ENCODE measurements around the gene QPCTL. TPM values are rescaled to one million over a fixed set of nuclear protein-coding genes. Genes with fewer than 3 reads are reported as not detected.

Gene QPCTL
- total and polyA plus RNA-seq, 2 experiments from 2014 or later = 10.3 to 11.0 TPM

DNA sequence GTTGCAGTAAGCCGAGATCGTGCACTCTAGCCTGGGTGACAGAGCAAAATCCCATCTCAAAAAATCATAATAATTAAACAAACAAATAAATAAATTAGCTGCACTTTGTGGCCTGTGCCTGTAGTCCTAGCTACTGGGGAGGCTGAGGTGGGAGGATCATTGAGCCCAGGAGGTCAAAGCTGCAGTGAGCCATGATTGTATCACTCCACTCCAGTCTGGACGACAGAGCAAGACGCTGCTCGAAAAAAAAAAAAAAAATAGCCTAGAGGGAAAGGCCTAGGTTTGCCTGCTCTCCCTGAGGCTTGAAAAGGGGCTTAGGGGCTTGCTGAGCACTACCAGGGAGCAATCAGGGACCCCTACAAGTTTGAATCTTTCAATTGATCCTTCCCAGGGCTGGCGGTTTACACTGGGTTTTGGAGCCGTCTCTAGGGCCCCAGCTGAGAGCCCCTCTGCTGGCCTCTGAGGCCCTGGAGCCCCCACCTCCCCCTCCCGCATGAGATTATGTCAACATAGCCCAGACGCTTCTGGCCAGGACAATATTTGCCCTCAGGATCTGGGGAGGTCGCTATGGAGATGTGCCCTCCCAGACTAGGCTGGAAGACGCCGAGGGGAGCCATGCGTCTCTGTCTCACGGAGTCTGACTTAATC lies 34.8 kb upstream of the QPCTL start:
- 21% methylated on average over 14 of the region's 14 CpGs for WGBS (ENCODE audit: low lambda C conversion rate, missing lambda C conversion rate)
- H3K4me1 ChIP-seq (ENCODE audit: insufficient read depth) = peaks cover 14% of the 10 kb centered on the region
- H4K20me1 ChIP-seq (ENCODE audit: insufficient read depth, poor library complexity, severe bottlenecking) = no peaks in the 10 kb centered on the region
- no peaks in the 10 kb centered on the region for H3K79me2 ChIP-seq
- H3K4me3 ChIP-seq = no peak overlapping the region
- H3K9me2 ChIP-seq (replicated peaks; ENCODE audit: insufficient read depth) = no peaks in the 10 kb centered on the region
- peak overlapping the region; percentile 50 for H3K4me2 ChIP-seq
- DNase-seq (ENCODE audit: low spot score) = peak; percentile 78
- H3K9me3 ChIP-seq (ENCODE audit: low read depth) = no peaks in the 10 kb centered on the region
- H3K27me3 ChIP-seq = no peaks in the 10 kb centered on the region
- TF ChIP-seq EZH2 (IDR thresholded peaks at IDR 0.05; ENCODE audit: borderline replicate concordance) (no peak), EZH2phosphoT487 (IDR thresholded peaks at IDR 0.05; ENCODE audit: low read depth, severe bottlenecking, unreplicated experiment) (no peak)
- TF ChIP-seq, protein P1, sequence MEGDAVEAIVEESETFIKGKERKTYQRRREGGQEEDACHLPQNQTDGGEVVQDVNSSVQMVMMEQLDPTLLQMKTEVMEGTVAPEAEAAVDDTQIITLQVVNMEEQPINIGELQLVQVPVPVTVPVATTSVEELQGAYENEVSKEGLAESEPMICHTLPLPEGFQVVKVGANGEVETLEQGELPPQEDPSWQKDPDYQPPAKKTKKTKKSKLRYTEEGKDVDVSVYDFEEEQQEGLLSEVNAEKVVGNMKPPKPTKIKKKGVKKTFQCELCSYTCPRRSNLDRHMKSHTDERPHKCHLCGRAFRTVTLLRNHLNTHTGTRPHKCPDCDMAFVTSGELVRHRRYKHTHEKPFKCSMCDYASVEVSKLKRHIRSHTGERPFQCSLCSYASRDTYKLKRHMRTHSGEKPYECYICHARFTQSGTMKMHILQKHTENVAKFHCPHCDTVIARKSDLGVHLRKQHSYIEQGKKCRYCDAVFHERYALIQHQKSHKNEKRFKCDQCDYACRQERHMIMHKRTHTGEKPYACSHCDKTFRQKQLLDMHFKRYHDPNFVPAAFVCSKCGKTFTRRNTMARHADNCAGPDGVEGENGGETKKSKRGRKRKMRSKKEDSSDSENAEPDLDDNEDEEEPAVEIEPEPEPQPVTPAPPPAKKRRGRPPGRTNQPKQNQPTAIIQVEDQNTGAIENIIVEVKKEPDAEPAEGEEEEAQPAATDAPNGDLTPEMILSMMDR (IDR thresholded peaks at IDR 0.05; ENCODE audit: poor library complexity) = no peak
- H2AFZ ChIP-seq = no peak overlapping the region
- H3K36me3 ChIP-seq (replicated peaks; ENCODE audit: insufficient read depth, low read depth) = no peaks in the 10 kb centered on the region
- H3K27ac ChIP-seq = peak overlapping the region; percentile 56

DNA sequence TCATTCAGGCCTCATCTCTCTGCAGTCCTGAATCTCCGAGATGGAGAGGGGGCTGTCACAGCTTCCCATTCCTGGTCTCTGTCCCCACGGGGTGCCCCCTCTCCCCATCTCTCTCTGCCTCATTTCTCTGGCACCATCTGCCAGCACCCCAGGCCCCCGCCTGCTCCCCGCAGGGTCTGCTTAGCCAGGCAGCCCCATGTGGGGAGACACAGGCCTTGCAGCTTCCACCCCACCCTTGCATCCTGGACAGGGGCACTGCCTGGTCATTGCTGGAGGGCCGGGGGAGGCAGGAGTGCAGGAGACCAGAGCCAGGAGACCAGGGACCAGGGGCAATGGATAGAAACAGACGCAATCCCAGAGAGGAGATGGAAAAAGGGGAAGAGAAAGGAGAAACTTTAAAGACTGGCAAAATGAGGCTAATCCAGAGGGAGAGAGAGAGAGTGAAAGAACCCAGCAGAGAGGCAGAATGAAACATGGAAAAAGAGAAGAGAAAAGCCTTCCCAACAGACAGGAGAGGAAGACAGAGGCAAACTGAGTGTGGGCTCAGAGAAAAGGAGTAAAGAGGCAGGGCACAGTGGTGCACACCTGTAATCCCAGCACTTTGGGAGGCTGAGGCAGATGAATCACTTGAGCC lies 33.3 kb upstream of the QPCTL start:
- H3K4me2 ChIP-seq = no peak overlapping the region
- H3K4me3 ChIP-seq = no peak overlapping the region
- H2AFZ ChIP-seq = no peak overlapping the region
- TF ChIP-seq EZH2phosphoT487 (IDR thresholded peaks at IDR 0.05; ENCODE audit: low read depth, severe bottlenecking, unreplicated experiment) (no peak), EZH2 (IDR thresholded peaks at IDR 0.05; ENCODE audit: borderline replicate concordance) (no peak)
- TF ChIP-seq, protein P1 (IDR thresholded peaks at IDR 0.05; ENCODE audit: poor library complexity) = no peak
- H3K9me2 ChIP-seq (replicated peaks; ENCODE audit: insufficient read depth) = no peaks in the 10 kb centered on the region
- 74% methylated on average over 5 of the region's 6 CpGs for WGBS (ENCODE audit: low lambda C conversion rate, missing lambda C conversion rate)
- H3K4me1 ChIP-seq (ENCODE audit: insufficient read depth) = peaks cover 11% of the 10 kb centered on the region
- no peaks in the 10 kb centered on the region for H3K27me3 ChIP-seq
- no peaks in the 10 kb centered on the region for H3K79me2 ChIP-seq
- DNase-seq (ENCODE audit: low spot score) = no peak
- H3K36me3 ChIP-seq (replicated peaks; ENCODE audit: insufficient read depth, low read depth) = no peaks in the 10 kb centered on the region
- H3K27ac ChIP-seq = no peak overlapping the region
- no peaks in the 10 kb centered on the region for H4K20me1 ChIP-seq (ENCODE audit: insufficient read depth, poor library complexity, severe bottlenecking)
- H3K9me3 ChIP-seq (ENCODE audit: low read depth) = no peaks in the 10 kb centered on the region

DNA sequence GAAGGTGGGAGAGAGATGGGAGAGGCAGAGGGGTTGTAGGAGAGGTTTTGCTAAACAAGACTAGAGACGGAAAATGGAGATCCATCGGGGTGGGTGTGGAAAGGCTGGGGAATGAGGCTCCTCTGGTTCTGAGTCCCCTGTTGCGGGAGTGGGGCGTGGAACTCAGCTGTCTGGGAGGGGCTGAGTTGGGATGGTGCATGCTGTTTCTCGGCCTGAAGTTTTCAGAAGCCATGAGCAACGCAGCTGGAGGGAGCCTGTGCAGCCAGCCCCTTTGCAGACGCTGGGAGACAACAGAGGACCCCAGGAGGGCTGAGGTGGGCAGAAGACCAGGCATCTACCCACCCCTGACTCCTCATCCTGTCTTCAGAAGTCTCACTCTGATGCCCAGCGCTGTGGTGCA lies 31.8 kb upstream of the QPCTL start:
- Histone ChIP-seq H3K4me2 (no peak overlapping the region), H3K4me3 (no peak overlapping the region), H3K27ac (no peak overlapping the region), H4K20me1 (ENCODE audit: insufficient read depth, poor library complexity, severe bottlenecking) (no peaks in the 10 kb centered on the region), H3K9me2 (replicated peaks; ENCODE audit: insufficient read depth) (no peaks in the 10 kb centered on the region), H3K27me3 (no peaks in the 10 kb centered on the region), H3K9me3 (ENCODE audit: low read depth) (no peaks in the 10 kb centered on the region), H3K79me2 (no peaks in the 10 kb centered on the region), H2AFZ (no peak overlapping the region), H3K4me1 (ENCODE audit: insufficient read depth) (peaks cover 11% of the 10 kb centered on the region), H3K36me3 (replicated peaks; ENCODE audit: insufficient read depth, low read depth) (no peaks in the 10 kb centered on the region)
- DNase-seq (ENCODE audit: low spot score) = no peak
- TF ChIP-seq EZH2phosphoT487 (IDR thresholded peaks at IDR 0.05; ENCODE audit: low read depth, severe bottlenecking, unreplicated experiment) (no peak), EZH2 (IDR thresholded peaks at IDR 0.05; ENCODE audit: borderline replicate concordance) (no peak)
- TF ChIP-seq, protein P1 (IDR thresholded peaks at IDR 0.05; ENCODE audit: poor library complexity) = no peak
- WGBS (ENCODE audit: low lambda C conversion rate, missing lambda C conversion rate) = 40% methylated on average over 8 of the region's 8 CpGs
